Measurements from ENCODE around the gene EEA1.

The EEA1 gene

DNA sequence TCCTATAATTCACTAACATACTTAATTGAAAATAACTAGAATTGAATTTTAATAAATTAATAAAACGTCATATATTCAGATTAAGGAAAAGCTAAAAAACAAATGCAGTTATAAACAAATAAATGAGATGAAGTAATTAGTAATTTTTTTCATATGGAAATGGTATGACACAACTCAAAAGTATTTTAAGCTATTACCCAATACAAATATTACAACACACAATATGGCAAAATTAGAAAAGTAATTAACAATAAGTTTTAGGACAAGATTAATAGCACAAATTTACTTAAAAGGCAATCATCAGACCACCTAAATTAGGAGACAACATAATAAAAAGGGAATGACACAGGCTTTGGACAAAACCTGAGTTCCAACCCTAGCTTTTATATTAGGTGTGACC is 81.7 kb downstream of the EEA1 start:
- no peak for DNase-seq (ENCODE audit: extremely low read depth, low read depth)
- TF ChIP-seq CTCF (IDR thresholded peaks at IDR 0.05; ENCODE audit: low read depth, low read length): no peak

DNA sequence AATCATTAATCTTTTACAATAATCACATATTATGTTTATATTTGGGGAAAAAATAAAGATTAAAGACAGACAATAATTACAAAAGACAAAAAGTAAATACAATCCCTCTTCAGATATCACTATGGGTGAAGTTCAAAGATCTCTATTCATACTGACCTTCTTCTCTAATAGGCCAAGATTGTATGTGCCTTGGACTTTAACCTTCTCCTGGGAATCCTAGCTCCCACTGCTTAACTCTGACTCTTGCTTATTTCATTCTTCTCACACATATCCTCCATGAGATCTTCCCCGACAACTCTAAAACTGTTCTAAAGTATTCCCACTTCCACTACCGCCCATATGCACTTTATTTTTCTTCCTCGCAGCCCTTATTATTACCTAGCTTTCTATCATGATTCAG is 83.8 kb downstream of the EEA1 start:
- DNase-seq (ENCODE audit: extremely low read depth, low read depth): no peak
- TF ChIP-seq CTCF (IDR thresholded peaks at IDR 0.05; ENCODE audit: low read depth, low read length): no peak

GRCh38 chr12:92844151-92844763 is 84.8 kb downstream of the EEA1 start:
- DNase-seq (ENCODE audit: extremely low read depth, low read depth): no peak
- no peak for TF ChIP-seq CTCF (IDR thresholded peaks at IDR 0.05; ENCODE audit: low read depth, low read length)

GRCh38 chr12:92829686-92830282 is 99.3 kb downstream of the EEA1 start:
- no peak for TF ChIP-seq CTCF (IDR thresholded peaks at IDR 0.05; ENCODE audit: low read depth, low read length)
- no peak for DNase-seq (ENCODE audit: extremely low read depth, low read depth)

DNA sequence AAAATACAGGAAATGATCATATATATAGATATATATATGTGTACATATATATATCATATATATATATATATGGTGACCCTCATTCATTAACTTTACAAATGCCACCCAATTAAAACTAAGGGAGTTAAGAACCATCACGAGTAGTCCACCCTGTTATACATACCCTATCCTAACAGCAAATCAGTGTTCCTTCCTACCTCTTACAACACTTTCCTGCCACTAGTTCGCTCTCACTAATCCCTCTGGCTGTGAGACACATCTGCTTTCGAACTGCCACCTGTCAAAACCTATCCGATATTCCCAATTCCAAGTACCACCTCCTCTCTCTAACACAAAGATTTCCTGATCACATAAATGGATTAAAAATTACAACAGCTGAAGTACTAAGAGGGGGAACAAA is 100.5 kb downstream of the EEA1 start:
- no peak for DNase-seq (ENCODE audit: extremely low read depth, low read depth)
- TF ChIP-seq CTCF (IDR thresholded peaks at IDR 0.05; ENCODE audit: low read depth, low read length): no peak

- peak; percentile 10 for DNase-seq (ENCODE audit: extremely low read depth, low read depth)
- TF ChIP-seq CTCF (IDR thresholded peaks at IDR 0.05; ENCODE audit: low read depth, low read length): peak; percentile 84
Measured at GRCh38 chr12:92827836-92828431, 101.2 kb downstream of the EEA1 start.

DNA sequence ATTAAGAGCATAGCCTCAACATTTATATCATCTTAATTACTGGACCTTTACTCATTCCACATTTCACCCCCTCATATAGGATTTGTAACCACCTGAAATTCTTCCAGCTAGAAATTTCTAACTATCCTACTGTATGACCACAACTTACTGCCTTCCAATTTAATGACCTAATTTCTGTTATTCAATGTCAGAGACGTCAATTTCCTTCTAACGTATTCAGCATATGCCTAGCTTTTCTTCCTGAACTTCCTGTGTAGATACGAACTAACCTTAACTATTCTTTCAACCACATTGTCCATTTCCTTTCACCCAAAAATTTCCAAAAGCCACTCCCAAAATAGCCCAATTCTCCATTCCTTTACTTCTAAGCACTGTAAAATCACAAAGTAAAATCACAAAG is 108.0 kb downstream of the EEA1 start:
- TF ChIP-seq CTCF (IDR thresholded peaks at IDR 0.05; ENCODE audit: low read depth, low read length): no peak
- no peak for DNase-seq (ENCODE audit: extremely low read depth, low read depth)

Data from AG09319 (cell line).